GM19372 (cell line): Measurements from ENCODE around the gene HMGN2.
A peak's percentile ranks its signal among the peaks of the same experiment; 100 is the strongest.

Experiments
- ATAC-seq: cut with Tn5 transposase; IDR thresholded peaks from one replicate; pipeline ENCODE4 v1.9.1; 2021; ENCODE audit warnings: mild to moderate bottlenecking, low read depth, moderate library complexity; ENCODE audit not compliant: unreplicated experiment

Gene HMGN2

GRCh38 chr1:26472320-26472900 is at the start of gene HMGN2:
HMGN2 (plus strand) TSS chr1:26472440; CDS start chr1:26472613, 173 bp downstream.
- ATAC-seq, result peak; percentile 42

- ATAC-seq, result no peak
Observed at GRCh38 chr1:26429721-26430120, 42.5 kb upstream of the HMGN2 start.

- ATAC-seq, result peak; percentile 96
Observed at GRCh38 chr1:26431979-26432695, 40.1 kb upstream of the HMGN2 start, which contains the start of gene DHDDS. DHDDS (plus strand) TSS chr1:26432321; CDS start chr1:26432946, 625 bp downstream.

GRCh38 chr1:26432793-26433192 is 39.4 kb upstream of the HMGN2 start:
- no peak for ATAC-seq

- no peak for ATAC-seq
Observed at GRCh38 chr1:26434161-26434752, 38.0 kb upstream of the HMGN2 start.

GRCh38 chr1:26438041-26438440 is 34.2 kb upstream of the HMGN2 start:
- no peak for ATAC-seq

- no peak for ATAC-seq
Observed at GRCh38 chr1:26440259-26440658, 32.0 kb upstream of the HMGN2 start.

GRCh38 chr1:26449868-26450267 is 22.4 kb upstream of the HMGN2 start:
- ATAC-seq, result no peak

GRCh38 chr1:26450908-26451307 is 21.3 kb upstream of the HMGN2 start:
- ATAC-seq, result no peak

- ATAC-seq, result no peak
Observed at GRCh38 chr1:26452459-26453183, 19.6 kb upstream of the HMGN2 start.

GRCh38 chr1:26459148-26459547 is 13.1 kb upstream of the HMGN2 start:
- ATAC-seq, result no peak

- ATAC-seq, result no peak
Observed at GRCh38 chr1:26459573-26460031, 12.6 kb upstream of the HMGN2 start.

- no peak for ATAC-seq
Observed at GRCh38 chr1:26468911-26469310, 3.3 kb upstream of the HMGN2 start.

- ATAC-seq, result no peak
Observed at GRCh38 chr1:26469558-26469957, 2.7 kb upstream of the HMGN2 start.

- no peak for ATAC-seq
Observed at GRCh38 chr1:26470878-26471497, 1.3 kb upstream of the HMGN2 start.

GRCh38 chr1:26471498-26472319 is 531 bp upstream of the HMGN2 start:
- peak; percentile 2 for ATAC-seq

GRCh38 chr1:26472901-26473845 is 933 bp downstream of the HMGN2 start:
- peak; percentile 75 for ATAC-seq

- no peak for ATAC-seq
Observed at GRCh38 chr1:26474818-26475217, 2.6 kb downstream of the HMGN2 start.

GRCh38 chr1:26475989-26476388 is 3.7 kb downstream of the HMGN2 start:
- no peak for ATAC-seq
